ENCODE measurements around the gene RGS10.

The RGS10 gene

DNA sequence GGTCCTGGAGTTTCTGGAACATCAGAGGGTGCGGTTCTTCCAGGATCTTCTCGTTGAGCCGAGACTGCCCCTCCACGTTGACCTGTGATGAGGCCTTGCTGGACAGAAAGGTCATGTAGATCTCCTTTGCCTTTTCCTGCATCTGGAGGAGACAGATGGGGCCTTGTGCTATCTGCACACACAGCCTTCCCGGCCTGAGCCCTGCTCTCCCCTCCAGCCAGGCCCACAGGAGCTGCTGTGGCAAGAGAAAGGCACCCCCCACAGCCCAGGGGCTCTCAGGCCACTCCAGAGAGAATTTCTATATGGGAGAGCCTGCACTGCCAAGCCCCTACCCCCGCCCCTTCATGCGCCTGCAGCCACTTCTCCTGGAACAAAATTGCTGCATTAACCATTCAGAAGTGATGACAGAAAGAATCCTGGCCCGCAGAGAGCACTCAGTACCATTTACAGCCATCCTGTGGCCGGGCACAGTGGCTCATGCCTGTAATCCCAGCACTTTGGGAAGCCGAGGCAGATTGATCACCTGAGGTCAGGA, 26.9 kb downstream of the RGS10 start:
- Histone ChIP-seq H3F3A (ENCODE audit: low read depth) (no peaks in the 10 kb centered on the region), H3K36me3 (ENCODE audit: insufficient read depth, low read length) (peaks cover 17% of the 10 kb centered on the region; the same call in 1 of the 2 replicates), H2AFZ (ENCODE audit: low read length) (no peak overlapping the region), H3K4me1 (ENCODE audit: insufficient read depth, low read length, poor library complexity, severe bottlenecking) (peaks cover 18% of the 10 kb centered on the region), H3K4me3 (ENCODE audit: low read length, poor library complexity, severe bottlenecking) (no peak overlapping the region), H4K20me1 (ENCODE audit: insufficient read depth, low read length, poor library complexity, severe bottlenecking) (no peaks in the 10 kb centered on the region), H3K4me2 (ENCODE audit: low read depth, low read length, poor library complexity, severe bottlenecking) (no peak overlapping the region), H3K9ac (ENCODE audit: low read depth, low read length, poor library complexity, severe bottlenecking) (no peak overlapping the region), H3K9me2 (replicated peaks; ENCODE audit: low read depth, low read length) (no peaks in the 10 kb centered on the region), H3K79me2 (ENCODE audit: insufficient read depth, low read length) (no peaks in the 10 kb centered on the region), H3K27me3 (ENCODE audit: insufficient read depth, low read length, poor library complexity, severe bottlenecking) (no peaks in the 10 kb centered on the region), H3K9me3 (ENCODE audit: insufficient read depth, low read depth, low read length) (no peaks in the 10 kb centered on the region)
- TF ChIP-seq, protein P1, sequence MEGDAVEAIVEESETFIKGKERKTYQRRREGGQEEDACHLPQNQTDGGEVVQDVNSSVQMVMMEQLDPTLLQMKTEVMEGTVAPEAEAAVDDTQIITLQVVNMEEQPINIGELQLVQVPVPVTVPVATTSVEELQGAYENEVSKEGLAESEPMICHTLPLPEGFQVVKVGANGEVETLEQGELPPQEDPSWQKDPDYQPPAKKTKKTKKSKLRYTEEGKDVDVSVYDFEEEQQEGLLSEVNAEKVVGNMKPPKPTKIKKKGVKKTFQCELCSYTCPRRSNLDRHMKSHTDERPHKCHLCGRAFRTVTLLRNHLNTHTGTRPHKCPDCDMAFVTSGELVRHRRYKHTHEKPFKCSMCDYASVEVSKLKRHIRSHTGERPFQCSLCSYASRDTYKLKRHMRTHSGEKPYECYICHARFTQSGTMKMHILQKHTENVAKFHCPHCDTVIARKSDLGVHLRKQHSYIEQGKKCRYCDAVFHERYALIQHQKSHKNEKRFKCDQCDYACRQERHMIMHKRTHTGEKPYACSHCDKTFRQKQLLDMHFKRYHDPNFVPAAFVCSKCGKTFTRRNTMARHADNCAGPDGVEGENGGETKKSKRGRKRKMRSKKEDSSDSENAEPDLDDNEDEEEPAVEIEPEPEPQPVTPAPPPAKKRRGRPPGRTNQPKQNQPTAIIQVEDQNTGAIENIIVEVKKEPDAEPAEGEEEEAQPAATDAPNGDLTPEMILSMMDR (conservative IDR thresholded peaks at IDR 0.05; ENCODE audit: low read length): no peak
- TF ChIP-seq EZH2phosphoT487 (IDR thresholded peaks at IDR 0.05; ENCODE audit: borderline replicate concordance): no peak

DNA sequence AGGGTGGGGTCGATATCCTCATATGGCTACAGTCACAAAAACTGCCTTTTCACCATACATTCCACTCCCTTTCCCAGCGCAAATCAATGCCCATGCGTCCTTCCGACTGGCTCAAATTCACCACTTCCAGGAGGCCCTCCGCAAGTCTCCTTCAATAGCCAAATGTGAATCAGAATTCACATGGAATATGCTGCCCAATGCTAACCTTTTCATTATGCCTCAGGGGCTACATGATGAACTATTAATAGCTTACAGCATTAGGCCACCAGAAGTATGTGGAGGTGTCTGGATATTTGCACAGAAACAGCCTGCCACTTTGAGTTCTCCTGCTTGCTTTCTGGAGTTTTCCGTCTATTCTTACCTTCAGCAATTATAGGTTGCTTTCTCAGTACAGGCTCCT, 27.7 kb downstream of the RGS10 start:
- H3K79me2 ChIP-seq (ENCODE audit: insufficient read depth, low read length): no peaks in the 10 kb centered on the region
- H3K4me1 ChIP-seq (ENCODE audit: insufficient read depth, low read length, poor library complexity, severe bottlenecking): peaks cover 18% of the 10 kb centered on the region
- no peaks in the 10 kb centered on the region for H4K20me1 ChIP-seq (ENCODE audit: insufficient read depth, low read length, poor library complexity, severe bottlenecking)
- H3K9ac ChIP-seq (ENCODE audit: low read depth, low read length, poor library complexity, severe bottlenecking): no peak overlapping the region
- H3F3A ChIP-seq (ENCODE audit: low read depth): no peaks in the 10 kb centered on the region
- no peak overlapping the region for H3K4me3 ChIP-seq (ENCODE audit: low read length, poor library complexity, severe bottlenecking)
- H2AFZ ChIP-seq (ENCODE audit: low read length): no peak overlapping the region
- TF ChIP-seq, protein P1 (conservative IDR thresholded peaks at IDR 0.05; ENCODE audit: low read length): no peak
- TF ChIP-seq EZH2phosphoT487 (IDR thresholded peaks at IDR 0.05; ENCODE audit: borderline replicate concordance): no peak
- H3K4me2 ChIP-seq (ENCODE audit: low read depth, low read length, poor library complexity, severe bottlenecking): no peak overlapping the region
- H3K27me3 ChIP-seq (ENCODE audit: insufficient read depth, low read length, poor library complexity, severe bottlenecking): no peaks in the 10 kb centered on the region
- peaks cover 17% of the 10 kb centered on the region; the same call in 1 of the 2 replicates for H3K36me3 ChIP-seq (ENCODE audit: insufficient read depth, low read length)
- H3K9me2 ChIP-seq (replicated peaks; ENCODE audit: low read depth, low read length): no peaks in the 10 kb centered on the region
- H3K9me3 ChIP-seq (ENCODE audit: insufficient read depth, low read depth, low read length): no peaks in the 10 kb centered on the region

DNA sequence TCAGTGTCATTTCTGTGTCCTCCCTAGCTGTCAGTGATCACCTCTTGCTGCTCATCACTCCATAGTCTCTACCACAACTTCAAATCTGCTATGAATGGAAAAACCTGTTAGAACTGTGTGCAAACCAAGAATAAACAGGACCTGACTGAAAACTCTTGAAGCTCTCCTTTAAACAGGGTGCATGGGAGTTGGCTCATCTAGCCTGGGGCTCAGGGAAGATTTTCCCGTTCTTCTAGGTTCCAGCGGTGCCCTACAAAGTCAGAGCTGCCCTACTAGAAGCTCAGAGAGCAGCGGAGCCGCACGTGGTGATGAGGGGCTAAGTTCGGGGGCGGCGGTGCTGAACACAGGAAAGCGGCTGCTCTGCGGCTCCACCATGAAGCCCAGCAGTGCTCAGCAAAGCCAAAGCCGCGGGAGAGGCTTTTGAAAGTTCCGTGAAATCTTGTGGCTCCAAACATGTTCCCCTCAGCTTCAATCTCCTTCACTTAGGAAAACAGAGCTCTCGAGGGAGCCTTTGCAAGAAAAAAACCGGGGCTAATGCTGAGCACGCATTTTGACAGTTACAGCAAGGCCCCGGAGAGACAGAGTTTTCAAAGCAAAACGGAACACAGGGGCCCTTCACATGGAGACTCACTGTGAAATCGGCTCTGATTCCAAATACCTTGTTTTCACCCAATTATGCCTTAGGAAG, 30.5 kb downstream of the RGS10 start:
- Histone ChIP-seq H3F3A (ENCODE audit: low read depth) (no peaks in the 10 kb centered on the region), H3K4me2 (ENCODE audit: low read depth, low read length, poor library complexity, severe bottlenecking) (no peak overlapping the region), H2AFZ (ENCODE audit: low read length) (no peak overlapping the region), H3K4me3 (ENCODE audit: low read length, poor library complexity, severe bottlenecking) (no peak overlapping the region), H4K20me1 (ENCODE audit: insufficient read depth, low read length, poor library complexity, severe bottlenecking) (no peaks in the 10 kb centered on the region), H3K36me3 (ENCODE audit: insufficient read depth, low read length) (peaks cover 17% of the 10 kb centered on the region; the same call in 1 of the 2 replicates), H3K27me3 (ENCODE audit: insufficient read depth, low read length, poor library complexity, severe bottlenecking) (no peaks in the 10 kb centered on the region), H3K9me3 (ENCODE audit: insufficient read depth, low read depth, low read length) (no peaks in the 10 kb centered on the region), H3K4me1 (ENCODE audit: insufficient read depth, low read length, poor library complexity, severe bottlenecking) (peaks cover 6% of the 10 kb centered on the region), H3K9me2 (replicated peaks; ENCODE audit: low read depth, low read length) (no peaks in the 10 kb centered on the region), H3K9ac (ENCODE audit: low read depth, low read length, poor library complexity, severe bottlenecking) (no peak overlapping the region), H3K79me2 (ENCODE audit: insufficient read depth, low read length) (no peaks in the 10 kb centered on the region)
- TF ChIP-seq, protein P1 (conservative IDR thresholded peaks at IDR 0.05; ENCODE audit: low read length): no peak
- no peak for TF ChIP-seq EZH2phosphoT487 (IDR thresholded peaks at IDR 0.05; ENCODE audit: borderline replicate concordance)
